ENCODE data around the gene MUTYH. TPM values are rescaled to one million over a fixed set of nuclear protein-coding genes. Genes with fewer than 3 reads are reported as not detected.

The MUTYH gene
- total RNA-seq, 1 experiment from 2014 or later, result 65.7 TPM

DNA sequence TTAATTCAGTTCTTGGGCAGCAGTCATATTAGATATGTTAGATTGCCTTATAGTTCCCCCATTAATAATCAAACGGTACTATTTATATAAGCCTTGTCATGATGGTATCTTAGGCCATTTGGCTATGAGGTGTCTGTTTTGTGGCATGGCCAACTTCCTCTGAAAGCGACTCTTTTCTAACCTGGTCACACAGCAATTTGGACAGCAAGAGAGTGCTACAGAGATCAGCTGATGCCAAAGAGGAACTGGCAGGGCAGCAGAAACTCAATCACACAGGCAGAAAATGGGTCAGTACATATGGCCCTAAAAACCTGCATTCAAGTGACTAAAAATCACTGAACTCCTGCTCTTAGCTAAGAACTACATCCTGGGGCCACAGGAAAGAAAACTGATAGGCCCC, 13.4 kb upstream of the MUTYH start:
- Mint-ChIP-seq H3K9me3 (no peaks in the 10 kb centered on the region), H3K27me3 (ENCODE audit: low read depth) (no peaks in the 10 kb centered on the region), H3K36me3 (no peaks in the 10 kb centered on the region), H3K4me3 (no peak overlapping the region), H3K4me1 (peaks cover 9% of the 10 kb centered on the region; the same call in 1 of the 2 replicates), H3K27ac (no peak overlapping the region)
- ChIA-PET CTCF (interaction anchor here (0.6 kb wide), 1 partner anchor 204 kb away, joined by 3 read pairs; no protein-coding TSS in a partner anchor), POLR2A (no interaction called here)
- DNase-seq (ENCODE audit: low spot score), result no peak
- TF ChIP-seq SMAD4 (CRISPR knock-in tag; IDR thresholded peaks at IDR 0.05), result no peak
- no peak for TF ChIP-seq NR2C2 (CRISPR knock-in tag; IDR thresholded peaks at IDR 0.05)
- TF ChIP-seq, protein P1, sequence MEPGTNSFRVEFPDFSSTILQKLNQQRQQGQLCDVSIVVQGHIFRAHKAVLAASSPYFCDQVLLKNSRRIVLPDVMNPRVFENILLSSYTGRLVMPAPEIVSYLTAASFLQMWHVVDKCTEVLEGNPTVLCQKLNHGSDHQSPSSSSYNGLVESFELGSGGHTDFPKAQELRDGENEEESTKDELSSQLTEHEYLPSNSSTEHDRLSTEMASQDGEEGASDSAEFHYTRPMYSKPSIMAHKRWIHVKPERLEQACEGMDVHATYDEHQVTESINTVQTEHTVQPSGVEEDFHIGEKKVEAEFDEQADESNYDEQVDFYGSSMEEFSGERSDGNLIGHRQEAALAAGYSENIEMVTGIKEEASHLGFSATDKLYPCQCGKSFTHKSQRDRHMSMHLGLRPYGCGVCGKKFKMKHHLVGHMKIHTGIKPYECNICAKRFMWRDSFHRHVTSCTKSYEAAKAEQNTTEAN (CRISPR knock-in tag; IDR thresholded peaks at IDR 0.05), result no peak
- TF ChIP-seq, protein P2, sequence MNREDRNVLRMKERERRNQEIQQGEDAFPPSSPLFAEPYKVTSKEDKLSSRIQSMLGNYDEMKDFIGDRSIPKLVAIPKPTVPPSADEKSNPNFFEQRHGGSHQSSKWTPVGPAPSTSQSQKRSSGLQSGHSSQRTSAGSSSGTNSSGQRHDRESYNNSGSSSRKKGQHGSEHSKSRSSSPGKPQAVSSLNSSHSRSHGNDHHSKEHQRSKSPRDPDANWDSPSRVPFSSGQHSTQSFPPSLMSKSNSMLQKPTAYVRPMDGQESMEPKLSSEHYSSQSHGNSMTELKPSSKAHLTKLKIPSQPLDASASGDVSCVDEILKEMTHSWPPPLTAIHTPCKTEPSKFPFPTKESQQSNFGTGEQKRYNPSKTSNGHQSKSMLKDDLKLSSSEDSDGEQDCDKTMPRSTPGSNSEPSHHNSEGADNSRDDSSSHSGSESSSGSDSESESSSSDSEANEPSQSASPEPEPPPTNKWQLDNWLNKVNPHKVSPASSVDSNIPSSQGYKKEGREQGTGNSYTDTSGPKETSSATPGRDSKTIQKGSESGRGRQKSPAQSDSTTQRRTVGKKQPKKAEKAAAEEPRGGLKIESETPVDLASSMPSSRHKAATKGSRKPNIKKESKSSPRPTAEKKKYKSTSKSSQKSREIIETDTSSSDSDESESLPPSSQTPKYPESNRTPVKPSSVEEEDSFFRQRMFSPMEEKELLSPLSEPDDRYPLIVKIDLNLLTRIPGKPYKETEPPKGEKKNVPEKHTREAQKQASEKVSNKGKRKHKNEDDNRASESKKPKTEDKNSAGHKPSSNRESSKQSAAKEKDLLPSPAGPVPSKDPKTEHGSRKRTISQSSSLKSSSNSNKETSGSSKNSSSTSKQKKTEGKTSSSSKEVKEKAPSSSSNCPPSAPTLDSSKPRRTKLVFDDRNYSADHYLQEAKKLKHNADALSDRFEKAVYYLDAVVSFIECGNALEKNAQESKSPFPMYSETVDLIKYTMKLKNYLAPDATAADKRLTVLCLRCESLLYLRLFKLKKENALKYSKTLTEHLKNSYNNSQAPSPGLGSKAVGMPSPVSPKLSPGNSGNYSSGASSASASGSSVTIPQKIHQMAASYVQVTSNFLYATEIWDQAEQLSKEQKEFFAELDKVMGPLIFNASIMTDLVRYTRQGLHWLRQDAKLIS (CRISPR knock-in tag; IDR thresholded peaks at IDR 0.05; ENCODE audit: borderline replicate concordance), result no peak
- TF ChIP-seq TP53 (CRISPR knock-in tag; IDR thresholded peaks at IDR 0.05), result no peak
- TF ChIP-seq CREM (CRISPR knock-in tag; IDR thresholded peaks at IDR 0.05), result no peak
- TF ChIP-seq, protein P3, sequence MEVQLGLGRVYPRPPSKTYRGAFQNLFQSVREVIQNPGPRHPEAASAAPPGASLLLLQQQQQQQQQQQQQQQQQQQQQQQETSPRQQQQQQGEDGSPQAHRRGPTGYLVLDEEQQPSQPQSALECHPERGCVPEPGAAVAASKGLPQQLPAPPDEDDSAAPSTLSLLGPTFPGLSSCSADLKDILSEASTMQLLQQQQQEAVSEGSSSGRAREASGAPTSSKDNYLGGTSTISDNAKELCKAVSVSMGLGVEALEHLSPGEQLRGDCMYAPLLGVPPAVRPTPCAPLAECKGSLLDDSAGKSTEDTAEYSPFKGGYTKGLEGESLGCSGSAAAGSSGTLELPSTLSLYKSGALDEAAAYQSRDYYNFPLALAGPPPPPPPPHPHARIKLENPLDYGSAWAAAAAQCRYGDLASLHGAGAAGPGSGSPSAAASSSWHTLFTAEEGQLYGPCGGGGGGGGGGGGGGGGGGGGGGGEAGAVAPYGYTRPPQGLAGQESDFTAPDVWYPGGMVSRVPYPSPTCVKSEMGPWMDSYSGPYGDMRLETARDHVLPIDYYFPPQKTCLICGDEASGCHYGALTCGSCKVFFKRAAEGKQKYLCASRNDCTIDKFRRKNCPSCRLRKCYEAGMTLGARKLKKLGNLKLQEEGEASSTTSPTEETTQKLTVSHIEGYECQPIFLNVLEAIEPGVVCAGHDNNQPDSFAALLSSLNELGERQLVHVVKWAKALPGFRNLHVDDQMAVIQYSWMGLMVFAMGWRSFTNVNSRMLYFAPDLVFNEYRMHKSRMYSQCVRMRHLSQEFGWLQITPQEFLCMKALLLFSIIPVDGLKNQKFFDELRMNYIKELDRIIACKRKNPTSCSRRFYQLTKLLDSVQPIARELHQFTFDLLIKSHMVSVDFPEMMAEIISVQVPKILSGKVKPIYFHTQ (CRISPR knock-in tag; IDR thresholded peaks at IDR 0.05), result no peak
- TF ChIP-seq FOXJ3 (CRISPR knock-in tag; IDR thresholded peaks at IDR 0.05; ENCODE audit: borderline replicate concordance), result no peak
- TF ChIP-seq, protein P4, sequence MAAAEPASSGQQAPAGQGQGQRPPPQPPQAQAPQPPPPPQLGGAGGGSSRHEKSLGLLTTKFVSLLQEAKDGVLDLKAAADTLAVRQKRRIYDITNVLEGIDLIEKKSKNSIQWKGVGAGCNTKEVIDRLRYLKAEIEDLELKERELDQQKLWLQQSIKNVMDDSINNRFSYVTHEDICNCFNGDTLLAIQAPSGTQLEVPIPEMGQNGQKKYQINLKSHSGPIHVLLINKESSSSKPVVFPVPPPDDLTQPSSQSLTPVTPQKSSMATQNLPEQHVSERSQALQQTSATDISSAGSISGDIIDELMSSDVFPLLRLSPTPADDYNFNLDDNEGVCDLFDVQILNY (CRISPR knock-in tag; IDR thresholded peaks at IDR 0.05), result no peak
- TF ChIP-seq, protein P5, sequence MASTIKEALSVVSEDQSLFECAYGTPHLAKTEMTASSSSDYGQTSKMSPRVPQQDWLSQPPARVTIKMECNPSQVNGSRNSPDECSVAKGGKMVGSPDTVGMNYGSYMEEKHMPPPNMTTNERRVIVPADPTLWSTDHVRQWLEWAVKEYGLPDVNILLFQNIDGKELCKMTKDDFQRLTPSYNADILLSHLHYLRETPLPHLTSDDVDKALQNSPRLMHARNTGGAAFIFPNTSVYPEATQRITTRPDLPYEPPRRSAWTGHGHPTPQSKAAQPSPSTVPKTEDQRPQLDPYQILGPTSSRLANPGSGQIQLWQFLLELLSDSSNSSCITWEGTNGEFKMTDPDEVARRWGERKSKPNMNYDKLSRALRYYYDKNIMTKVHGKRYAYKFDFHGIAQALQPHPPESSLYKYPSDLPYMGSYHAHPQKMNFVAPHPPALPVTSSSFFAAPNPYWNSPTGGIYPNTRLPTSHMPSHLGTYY (CRISPR knock-in tag; IDR thresholded peaks at IDR 0.05), result no peak
- TF ChIP-seq GTF2I (CRISPR knock-in tag; conservative IDR thresholded peaks at IDR 0.05), result no peak
- no peak for ATAC-seq

DNA sequence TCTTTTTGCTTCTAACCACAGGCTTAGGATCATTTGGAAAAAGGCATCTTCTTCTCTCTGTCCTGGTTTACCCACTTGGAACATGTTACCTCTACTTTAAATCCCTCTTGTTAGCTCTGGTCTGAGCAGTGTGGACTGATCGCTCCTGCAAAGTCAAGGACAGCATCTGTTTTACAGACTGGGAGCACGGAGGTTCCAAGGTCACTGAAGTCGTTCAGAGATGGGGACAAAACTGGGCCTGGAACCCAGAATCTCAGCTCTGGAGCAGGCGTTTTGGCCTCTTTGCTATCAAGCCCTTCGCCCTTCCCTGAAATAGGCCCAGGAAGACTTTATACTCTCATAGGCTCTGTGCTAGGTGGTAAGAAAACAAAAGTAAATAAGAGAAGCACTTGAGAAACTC, 11.3 kb upstream of the MUTYH start:
- CTCF ChIA-PET, result no interaction called here
- H3K9me3 Mint-ChIP-seq, result no peaks in the 10 kb centered on the region
- TF ChIP-seq GRHL2 (CRISPR knock-in tag; IDR thresholded peaks at IDR 0.05; ENCODE audit: insufficient replicate concordance, severe bottlenecking) (no peak), FOXK1 (CRISPR knock-in tag; IDR thresholded peaks at IDR 0.05) (no peak), NFE2L1 (CRISPR knock-in tag; IDR thresholded peaks at IDR 0.05) (no peak), TCF7 (CRISPR knock-in tag; IDR thresholded peaks at IDR 0.05; ENCODE audit: low read depth) (no peak), FOXP1 (CRISPR knock-in tag; IDR thresholded peaks at IDR 0.05; ENCODE audit: borderline replicate concordance) (no peak), CREB1 (CRISPR knock-in tag; IDR thresholded peaks at IDR 0.05) (no peak)
- TF ChIP-seq, protein P6, sequence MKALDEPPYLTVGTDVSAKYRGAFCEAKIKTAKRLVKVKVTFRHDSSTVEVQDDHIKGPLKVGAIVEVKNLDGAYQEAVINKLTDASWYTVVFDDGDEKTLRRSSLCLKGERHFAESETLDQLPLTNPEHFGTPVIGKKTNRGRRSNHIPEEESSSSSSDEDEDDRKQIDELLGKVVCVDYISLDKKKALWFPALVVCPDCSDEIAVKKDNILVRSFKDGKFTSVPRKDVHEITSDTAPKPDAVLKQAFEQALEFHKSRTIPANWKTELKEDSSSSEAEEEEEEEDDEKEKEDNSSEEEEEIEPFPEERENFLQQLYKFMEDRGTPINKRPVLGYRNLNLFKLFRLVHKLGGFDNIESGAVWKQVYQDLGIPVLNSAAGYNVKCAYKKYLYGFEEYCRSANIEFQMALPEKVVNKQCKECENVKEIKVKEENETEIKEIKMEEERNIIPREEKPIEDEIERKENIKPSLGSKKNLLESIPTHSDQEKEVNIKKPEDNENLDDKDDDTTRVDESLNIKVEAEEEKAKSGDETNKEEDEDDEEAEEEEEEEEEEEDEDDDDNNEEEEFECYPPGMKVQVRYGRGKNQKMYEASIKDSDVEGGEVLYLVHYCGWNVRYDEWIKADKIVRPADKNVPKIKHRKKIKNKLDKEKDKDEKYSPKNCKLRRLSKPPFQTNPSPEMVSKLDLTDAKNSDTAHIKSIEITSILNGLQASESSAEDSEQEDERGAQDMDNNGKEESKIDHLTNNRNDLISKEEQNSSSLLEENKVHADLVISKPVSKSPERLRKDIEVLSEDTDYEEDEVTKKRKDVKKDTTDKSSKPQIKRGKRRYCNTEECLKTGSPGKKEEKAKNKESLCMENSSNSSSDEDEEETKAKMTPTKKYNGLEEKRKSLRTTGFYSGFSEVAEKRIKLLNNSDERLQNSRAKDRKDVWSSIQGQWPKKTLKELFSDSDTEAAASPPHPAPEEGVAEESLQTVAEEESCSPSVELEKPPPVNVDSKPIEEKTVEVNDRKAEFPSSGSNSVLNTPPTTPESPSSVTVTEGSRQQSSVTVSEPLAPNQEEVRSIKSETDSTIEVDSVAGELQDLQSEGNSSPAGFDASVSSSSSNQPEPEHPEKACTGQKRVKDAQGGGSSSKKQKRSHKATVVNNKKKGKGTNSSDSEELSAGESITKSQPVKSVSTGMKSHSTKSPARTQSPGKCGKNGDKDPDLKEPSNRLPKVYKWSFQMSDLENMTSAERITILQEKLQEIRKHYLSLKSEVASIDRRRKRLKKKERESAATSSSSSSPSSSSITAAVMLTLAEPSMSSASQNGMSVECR (CRISPR knock-in tag; IDR thresholded peaks at IDR 0.05; ENCODE audit: borderline replicate concordance), result no peak
- TF ChIP-seq, protein P7, sequence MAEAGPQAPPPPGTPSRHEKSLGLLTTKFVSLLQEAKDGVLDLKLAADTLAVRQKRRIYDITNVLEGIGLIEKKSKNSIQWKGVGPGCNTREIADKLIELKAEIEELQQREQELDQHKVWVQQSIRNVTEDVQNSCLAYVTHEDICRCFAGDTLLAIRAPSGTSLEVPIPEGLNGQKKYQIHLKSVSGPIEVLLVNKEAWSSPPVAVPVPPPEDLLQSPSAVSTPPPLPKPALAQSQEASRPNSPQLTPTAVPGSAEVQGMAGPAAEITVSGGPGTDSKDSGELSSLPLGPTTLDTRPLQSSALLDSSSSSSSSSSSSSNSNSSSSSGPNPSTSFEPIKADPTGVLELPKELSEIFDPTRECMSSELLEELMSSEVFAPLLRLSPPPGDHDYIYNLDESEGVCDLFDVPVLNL (CRISPR knock-in tag; IDR thresholded peaks at IDR 0.05; ENCODE audit: borderline replicate concordance, low read depth), result no peak
- ATAC-seq (no peak), DNase-seq (ENCODE audit: low spot score) (no peak)
- H3K27me3 Mint-ChIP-seq (ENCODE audit: low read depth), result no peaks in the 10 kb centered on the region
- peaks cover 9% of the 10 kb centered on the region; the same call in 1 of the 2 replicates for H3K4me1 Mint-ChIP-seq
- POLR2A ChIA-PET, result no interaction called here
- H3K36me3 Mint-ChIP-seq, result no peaks in the 10 kb centered on the region
- H3K27ac Mint-ChIP-seq, result no peak overlapping the region
- no peak overlapping the region for H3K4me3 Mint-ChIP-seq

All from WTC11 (cell line).